Suprapubic skin (tissue), 3 donors: ENCODE results near the gene CBFA2T2.
"Not testable (repeated sequence)": the region's sequence is repeated elsewhere in the genome, so short reads cannot be mapped to it uniquely, and the experiment has no call there.

Source experiments
- EP300 ChIP-seq: sonication (generic); formaldehyde crosslinking; IDR thresholded peaks from one replicate; pipeline ENCODE4 v1.6.1; 2017; ENCODE audit warnings: antibody characterized with exemption
- POLR2A ChIP-seq, 2 donors: fragments of 450-650 bp; IDR thresholded peaks; one replicate each; pipeline ENCODE4 v1.6.1; 2017; ENCODE audit warnings: antibody characterized with exemption in 2 of 2, mild to moderate bottlenecking in 2 of 2, moderate library complexity in 2 of 2
- TF ChIP-seq, protein P1 (sequence below), 2 donors: fragments of 200-600 bp in 1 of 2; fragments of 450-650 bp in 1 of 2; sonication (generic) in 1 of 2; IDR thresholded peaks; one replicate each; pipeline ENCODE4 v1.5.1; 2016 to 2019; ENCODE audit warnings: antibody characterized with exemption in 2 of 2, mild to moderate bottlenecking in 1 of 2, moderate library complexity in 1 of 2

DNA sequence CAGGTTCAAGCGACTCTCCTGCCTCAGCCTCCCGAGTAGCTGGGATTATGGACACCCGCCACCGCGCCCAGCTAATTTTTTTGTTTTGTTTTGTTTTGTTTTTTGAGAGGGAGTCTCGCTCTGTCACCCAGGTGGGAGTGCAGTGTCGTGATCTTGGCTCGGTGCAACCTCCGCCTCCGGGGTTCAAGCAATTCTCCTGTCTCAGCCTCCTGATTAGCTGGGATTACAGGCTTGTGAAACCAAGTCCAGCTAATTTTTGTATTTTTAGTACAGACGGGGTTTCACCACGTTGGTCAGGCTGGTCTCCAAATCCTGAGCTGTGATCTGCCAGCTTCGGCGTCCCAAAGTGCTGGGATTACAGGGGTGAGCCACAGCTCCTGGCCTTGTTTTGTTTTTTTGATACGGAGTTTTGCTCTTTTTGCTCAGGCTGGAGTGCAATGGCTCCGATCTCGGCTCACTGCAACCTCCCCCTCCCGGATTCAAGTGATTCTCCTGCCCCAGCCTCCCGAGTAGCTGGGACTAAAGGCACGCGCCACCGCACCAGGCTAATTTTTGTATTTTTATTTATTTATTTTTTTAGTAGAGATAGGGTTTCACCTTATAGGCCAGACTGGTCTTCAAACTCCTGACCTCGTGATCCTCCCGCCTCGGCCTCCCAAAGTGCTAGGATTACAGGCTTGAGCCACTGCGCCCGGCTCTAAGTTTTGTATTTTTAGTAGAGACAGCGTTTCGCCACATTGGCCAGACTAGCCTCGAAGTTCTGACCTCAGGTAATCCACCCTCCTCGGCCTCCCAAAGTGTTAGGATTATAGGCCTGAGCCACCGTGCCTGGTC, 1.0 kb upstream of the CBFA2T2 start:
- TF ChIP-seq, protein P1, sequence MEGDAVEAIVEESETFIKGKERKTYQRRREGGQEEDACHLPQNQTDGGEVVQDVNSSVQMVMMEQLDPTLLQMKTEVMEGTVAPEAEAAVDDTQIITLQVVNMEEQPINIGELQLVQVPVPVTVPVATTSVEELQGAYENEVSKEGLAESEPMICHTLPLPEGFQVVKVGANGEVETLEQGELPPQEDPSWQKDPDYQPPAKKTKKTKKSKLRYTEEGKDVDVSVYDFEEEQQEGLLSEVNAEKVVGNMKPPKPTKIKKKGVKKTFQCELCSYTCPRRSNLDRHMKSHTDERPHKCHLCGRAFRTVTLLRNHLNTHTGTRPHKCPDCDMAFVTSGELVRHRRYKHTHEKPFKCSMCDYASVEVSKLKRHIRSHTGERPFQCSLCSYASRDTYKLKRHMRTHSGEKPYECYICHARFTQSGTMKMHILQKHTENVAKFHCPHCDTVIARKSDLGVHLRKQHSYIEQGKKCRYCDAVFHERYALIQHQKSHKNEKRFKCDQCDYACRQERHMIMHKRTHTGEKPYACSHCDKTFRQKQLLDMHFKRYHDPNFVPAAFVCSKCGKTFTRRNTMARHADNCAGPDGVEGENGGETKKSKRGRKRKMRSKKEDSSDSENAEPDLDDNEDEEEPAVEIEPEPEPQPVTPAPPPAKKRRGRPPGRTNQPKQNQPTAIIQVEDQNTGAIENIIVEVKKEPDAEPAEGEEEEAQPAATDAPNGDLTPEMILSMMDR (IDR thresholded peaks at IDR 0.05) = not testable (repeated sequence)
- TF ChIP-seq POLR2A (IDR thresholded peaks at IDR 0.05); EP300: not testable (repeated sequence)
